Suppressor macrophage (primary cell): ENCODE data around the gene NHSL2.

Experiments
- DNase-seq, 4 experiments: peaks; one replicate each; pipeline ENCODE4 v3.0.0-alpha.2; 2020 to 2022

Gene NHSL2

DNA sequence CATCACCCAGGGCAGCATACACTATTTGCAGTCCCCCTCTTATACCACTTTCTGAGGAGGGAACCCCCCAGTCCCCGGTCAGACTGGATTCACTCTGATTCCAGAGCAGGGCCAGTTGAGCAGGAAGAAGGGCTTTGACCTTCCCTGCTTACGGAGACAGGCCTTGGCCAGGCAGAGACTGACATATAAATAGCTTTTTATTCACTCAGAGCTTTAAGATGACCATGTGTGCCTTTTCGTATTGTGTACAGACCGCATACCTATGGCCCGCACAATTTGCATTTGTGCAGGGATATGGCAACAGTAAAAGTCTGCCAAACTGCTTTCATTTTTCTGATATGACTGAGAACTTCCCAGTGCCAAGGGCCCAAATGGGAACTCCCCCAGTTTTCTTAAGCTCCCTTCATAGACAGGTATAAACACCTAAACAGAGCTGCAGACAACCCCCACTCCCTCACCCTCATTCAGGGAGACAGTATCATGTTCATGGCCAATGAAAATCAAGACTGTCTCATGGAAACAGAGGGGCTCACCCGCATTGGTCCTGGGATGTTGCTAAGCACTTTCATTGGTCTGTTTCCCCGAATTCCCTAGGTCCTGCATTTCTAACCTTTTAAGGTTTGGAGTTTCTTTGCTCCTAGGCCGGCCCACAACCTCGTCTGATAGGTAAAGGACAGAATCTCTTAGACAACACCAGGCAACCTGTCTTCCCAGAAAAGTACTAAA lies 135.1 kb downstream of the NHSL2 start:
- DNase-seq, result no peak

DNA sequence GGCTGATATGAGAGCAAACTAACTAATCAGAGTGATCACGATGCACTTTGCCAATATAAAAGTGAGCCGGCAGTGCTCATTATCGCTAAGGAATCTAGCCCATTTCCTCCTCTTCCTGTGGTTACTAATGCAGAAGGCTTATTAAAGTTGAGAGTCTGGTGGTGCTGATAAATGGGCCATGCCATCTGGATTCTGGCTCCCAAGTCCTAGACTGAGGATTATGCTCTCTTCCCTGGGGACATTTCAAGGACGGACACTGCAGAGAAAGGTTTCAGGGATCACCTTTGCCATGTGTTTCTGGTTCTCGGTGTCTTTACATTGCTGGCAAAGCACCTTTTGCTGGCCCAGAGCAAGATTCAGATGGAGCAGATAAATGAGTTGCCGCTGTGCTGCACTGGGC lies 135.8 kb downstream of the NHSL2 start:
- no peak for DNase-seq

DNA sequence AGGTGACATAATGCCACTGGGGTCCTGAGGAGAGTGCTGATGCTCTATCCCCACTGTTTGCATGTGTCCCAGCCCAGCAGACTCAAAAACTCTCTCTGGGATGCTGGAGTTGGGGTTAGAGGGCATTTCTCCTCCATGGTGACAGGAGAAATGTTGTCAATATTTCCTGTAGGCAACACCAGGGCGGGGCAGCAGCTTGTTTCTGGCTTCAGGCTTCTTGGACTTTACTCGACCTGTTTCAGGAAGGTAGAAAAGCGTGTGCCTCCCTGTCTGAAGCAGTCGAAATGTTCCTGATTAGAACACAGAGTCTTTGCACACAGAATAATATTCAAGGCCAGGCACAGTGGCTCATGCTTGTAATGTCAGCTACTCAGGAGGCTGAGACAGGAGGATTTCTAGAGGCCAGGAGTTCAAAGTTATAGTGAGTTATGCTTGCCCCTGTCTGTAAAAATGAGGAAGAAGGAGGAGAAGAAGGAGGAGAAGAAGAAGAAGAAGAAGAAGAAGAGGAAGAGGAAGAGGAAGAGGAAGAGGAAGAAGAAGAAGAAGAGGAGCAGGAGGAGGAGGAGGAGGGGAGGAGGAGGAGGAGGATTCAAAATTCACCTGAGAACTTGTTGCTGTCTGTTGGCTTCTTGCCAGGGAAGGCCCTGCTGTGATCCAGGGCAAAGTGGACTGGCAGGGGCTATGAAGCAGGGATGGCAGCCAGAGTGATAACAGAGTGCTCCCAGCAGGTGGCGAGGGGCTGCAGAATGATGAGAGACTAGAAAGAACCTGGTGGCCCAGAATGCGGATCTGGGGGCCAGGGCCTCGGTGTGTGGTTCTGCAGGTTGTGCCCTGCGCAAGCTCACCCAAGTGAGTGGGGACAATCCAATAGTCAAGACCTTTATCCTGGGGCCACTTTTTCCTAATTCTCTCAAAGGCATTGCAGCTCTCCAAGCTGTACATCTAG lies 138.1 kb downstream of the NHSL2 start:
- DNase-seq, result peak in 1 of 4 experiments; percentile 8

DNA sequence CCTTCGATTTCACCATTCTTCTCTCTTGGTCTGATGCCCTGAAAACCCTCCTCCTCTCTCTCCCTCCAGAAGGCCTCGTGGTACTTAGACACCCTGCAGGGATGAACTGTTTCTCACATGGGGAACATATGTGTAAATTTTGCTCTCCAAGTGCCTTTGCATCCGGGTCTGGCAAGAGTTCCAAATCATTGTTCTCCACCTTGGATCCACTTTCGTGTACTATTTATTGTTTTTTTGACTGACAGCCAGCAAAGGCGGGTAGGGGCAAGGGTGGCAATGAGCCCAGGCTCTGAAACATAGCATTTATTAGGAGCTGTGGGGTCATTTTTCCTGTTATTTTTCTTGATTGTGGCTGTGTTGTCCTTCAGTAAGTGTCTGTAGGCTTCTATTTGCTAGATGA lies 139.4 kb downstream of the NHSL2 start:
- DNase-seq, result no peak

DNA sequence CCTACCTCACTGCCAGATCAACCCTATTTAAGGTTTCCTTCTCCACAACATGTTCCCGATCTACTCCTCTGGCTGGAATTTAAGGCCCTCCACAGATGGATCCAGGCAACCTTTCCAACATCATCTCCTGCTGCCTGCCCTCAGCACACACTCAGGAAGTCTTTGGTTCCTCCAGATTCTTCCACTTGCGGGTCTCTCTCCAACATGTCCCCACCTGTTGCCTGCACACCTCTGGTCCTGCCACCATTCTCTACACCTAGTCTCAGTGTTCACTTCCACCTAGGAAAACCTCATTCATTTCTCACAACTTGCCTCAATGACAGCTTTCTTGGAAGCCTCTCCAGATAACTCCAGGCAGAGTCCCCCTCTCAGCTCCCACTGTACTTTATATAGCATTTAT lies 140.9 kb downstream of the NHSL2 start:
- DNase-seq, result no peak

DNA sequence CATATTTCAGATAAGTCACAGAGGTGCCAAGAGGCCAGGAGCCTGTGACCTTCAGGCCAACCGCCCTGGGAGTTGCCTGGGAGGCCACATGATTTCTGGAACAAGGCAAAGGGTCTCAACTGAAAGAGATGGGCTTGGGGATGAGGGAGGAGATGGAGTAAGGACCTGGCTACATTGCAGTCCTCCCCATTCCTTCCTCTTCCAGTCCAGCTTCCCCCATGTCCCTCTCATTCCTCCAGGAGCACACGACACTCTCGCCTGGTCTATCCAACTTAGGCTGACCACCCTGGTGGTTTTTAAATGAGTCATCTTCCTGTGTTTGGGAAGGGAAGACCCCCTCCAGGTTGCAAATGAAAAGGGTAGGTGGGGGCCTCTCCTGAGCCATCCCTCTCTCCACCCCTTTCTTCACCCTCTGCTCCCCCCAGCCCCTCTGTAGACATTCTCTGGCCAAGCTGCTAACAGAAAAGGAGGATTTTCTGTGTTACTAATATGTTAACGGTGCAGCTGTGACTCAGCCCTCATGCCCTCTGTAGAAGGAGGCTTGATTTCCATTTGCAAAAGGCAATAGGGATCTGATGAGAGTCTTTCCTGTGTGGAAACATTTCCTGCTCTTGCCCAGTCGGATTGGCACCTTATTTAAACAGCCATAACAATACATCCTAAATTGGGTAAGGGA lies 141.9 kb downstream of the NHSL2 start:
- DNase-seq, result no peak

DNA sequence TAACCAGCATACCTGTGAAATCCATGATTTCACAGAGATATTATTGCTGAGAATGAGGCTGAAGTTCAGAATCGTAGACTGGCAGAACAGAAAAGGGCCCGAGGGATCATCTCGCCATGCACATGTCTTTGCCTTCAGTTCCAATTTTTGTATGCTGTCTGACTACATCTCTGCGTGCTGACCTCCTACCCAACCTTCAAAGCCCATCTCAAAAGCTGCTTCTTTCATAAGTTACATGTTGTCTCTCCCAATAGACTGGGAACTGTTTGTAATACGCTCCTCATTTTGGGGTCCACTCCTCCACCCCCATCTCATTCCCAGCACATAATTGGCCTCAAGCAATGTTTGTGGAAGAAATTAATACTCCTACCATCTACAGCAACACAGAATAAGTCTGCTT lies 142.9 kb downstream of the NHSL2 start:
- DNase-seq, result no peak

DNA sequence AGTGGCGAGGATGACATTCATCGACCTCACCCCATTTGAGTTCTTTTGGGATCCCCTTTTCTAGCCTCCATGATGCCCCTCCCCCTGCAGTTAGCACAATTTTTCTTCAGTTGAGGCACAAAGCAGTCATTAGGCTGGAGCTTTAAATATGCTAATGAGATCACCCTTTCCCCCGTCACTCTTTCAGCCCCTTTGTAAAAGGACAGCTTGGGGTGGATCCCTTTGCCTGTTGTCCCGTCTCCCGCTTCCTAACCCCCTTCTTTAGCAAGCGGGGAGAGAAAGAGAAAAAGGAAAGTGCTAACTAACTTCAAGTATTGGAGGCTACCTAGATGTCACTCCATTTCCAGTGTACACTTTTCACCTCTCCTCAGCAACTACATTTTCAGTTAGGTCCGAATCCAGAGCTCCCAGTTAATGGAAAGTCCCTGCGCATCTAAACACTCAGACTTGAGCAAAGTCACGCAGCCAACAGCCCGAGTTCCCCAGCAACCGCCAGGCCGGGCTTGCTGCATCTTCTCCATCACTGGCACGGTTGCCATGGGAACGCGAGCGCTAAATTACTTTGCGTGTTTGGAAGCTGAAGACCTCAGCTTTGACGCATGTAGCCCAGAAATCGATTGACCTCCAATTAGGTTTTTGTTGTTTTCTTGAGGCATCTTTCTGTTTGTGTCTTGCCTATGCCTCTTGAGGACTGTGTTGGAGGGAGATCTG lies 144.3 kb downstream of the NHSL2 start:
- DNase-seq, result no peak

DNA sequence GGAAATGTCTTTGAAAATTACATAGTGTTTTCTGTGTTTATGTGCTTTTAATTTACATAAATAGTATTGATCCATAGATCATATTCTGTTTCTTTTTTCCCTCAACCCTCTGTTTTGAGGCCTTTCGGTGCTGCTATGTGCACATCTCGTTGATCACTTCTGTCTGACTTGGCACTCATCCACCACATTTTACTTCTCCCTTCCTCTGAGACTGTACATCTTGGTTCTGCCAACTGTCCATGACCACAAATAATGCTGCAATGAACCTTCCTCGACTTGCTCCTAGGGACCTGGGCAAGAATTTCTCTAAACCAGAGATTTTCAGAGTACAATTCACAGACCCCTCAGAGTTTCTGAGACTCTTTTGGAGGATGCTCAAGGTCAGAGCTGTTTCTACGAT lies 146.7 kb downstream of the NHSL2 start:
- DNase-seq, result peak; percentile 30 to 69 (median 58)

DNA sequence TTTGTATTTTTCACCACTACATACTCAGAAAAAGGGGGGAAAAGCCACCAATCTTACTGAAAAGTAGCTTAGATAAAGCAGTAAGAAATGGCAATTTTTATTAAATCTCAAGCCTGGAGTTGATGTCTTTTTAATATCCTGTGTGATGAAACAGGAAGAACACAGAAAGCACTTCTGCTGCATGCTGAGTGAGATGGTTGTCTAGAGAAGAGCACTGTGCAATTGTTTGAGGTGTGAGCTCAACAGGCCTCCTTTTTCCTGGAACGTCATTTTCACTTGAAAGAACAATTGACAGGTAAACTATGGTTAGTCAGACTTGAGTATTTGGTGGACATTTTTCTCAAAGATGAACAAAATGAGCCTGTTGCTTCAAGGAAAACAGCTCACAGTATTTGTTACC lies 147.2 kb downstream of the NHSL2 start:
- peak in 2 of 4 experiments; percentile 12 to 25 for DNase-seq

DNA sequence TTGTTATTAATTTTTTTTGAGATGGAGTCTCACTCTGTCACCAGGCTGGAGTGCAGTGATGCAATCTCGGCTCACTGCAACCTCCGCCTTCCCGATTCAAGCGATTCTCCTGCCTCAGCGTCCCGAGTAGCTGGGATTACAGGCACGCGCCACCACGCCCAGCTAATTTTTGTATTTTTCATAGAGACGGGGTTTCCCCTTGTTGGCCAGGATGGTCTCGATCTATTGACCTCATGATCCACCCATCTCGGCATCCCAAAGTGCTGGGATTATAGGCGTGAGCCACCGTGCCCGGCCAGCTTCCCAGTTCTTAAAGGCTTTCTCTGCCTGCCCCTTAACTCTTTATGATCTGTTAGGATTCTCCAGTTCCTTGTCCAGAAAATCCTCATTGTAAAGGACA lies 147.7 kb downstream of the NHSL2 start:
- DNase-seq, result peak in 1 of 4 experiments; percentile 13

DNA sequence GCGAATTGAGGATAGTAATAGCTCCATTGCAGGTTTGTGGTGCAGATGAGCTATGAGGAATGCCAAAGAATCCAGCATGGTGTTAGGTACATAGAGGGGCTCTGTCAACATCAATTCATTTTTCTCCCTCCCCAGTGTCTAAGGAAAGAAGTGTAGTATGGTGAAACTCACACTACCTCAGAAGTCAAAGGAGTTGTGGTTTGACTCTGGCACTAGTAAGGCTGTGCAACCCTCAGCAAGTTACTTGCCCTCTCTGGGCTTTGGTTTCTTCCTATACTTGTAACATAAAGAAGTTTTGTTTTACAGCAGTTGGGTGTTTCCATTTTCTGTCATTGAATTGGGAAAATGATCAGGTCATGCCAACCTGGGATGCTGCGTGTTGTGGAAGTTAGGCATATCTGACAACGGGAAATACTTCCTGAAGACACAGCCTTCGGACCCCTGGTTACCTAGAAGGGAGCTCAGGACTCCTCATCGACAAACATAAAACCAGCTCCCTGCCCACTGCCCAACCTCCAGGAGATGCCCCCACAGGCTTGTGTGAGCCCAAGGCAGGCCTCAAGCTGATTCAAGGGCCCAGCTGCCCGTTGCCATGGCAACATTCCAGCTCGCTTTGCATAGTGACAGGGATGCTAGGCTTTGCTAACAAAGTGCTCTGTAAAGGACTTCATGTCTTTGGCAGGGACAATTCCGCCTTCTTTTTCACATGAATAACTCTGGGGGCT lies 149.7 kb downstream of the NHSL2 start:
- peak in 1 of 4 experiments; percentile 5 for DNase-seq

DNA sequence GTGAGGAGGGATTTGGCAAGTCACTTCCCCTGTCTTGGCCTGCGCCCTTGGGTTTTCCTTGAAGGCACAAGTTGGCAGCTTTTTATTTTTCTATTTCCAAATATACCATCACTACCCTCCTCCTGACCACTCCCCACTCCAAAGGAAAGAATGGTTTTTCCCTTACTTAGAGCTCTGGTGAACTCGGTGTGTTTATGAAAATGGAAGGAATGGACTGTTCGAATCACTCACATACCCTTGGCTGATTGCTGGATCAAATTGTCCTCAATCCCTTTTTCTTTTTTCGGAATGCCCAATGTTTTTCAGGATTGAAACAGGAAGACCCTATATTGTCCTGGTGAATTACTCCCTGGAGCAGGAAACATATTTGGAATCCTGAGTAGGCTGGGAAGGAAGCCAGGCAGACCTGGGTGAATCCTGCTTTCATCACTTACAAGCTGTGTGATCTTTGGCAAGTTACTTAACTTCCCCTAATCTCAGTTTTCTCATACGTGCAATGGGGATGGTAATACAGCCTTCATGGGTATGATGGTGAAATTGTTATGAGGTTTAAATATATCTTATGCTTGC lies 150.4 kb downstream of the NHSL2 start:
- DNase-seq, result peak in 1 of 4 experiments; percentile 23

DNA sequence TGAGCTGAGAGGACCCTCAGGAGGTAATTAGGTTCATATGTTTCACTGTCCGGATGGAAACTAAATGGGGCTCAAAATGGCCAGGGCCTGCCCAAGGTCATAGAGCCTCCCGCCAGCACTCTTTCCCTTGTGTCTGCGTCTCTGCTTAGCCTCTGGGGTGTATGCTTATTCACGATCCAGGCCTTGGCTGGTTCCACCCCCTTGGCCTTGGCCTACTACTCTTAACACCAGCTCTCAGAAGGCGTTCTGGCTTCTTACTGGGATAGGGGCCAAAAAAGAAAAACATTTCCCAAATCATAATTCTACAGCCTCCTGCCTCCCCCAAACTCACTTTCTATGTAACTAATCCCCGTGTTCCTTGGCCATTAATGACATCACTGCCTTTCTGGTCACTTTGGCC lies 152.3 kb downstream of the NHSL2 start:
- no peak for DNase-seq

DNA sequence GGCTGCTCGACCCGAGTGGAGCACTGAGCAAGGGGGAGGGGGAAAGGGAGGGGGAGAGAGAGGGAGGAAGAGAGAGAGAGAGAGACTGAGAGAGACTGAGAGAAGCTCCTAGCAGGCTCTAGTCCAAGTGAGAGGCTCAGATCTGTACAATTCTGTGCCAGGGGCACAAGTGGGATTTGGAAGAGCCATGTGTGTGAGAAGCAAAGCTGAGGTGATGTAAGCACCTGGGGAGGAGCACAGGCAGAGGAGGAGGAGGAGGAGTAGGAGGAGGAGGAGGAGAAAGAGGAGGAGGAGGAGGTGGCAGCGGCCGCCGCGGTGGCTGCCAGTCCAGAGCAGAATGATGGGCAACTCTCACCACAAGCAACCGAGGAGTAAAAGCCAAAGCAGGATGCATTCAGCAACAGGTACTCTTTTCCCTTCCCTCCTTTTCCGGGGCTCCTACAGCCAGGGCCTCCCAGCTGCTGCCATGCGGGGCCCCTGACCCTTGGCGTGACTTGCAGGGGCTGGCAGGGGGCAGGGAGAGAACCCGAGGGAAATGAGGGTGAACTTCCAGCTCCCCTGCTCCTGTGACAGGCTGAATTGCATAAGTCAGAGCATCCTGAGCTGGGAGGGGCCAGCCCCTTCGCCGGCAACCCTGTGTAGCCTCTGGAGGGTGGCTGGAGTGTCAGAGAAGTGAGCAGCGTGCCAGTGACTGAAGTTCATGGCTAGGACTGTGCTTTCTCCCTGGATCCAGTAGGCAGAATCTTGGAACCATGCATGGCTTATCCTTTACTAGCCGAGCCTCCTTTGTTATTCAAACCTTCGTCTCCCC lies 158.9 kb downstream of the NHSL2 start:
- peak in 1 of 4 experiments; percentile 17 for DNase-seq

DNA sequence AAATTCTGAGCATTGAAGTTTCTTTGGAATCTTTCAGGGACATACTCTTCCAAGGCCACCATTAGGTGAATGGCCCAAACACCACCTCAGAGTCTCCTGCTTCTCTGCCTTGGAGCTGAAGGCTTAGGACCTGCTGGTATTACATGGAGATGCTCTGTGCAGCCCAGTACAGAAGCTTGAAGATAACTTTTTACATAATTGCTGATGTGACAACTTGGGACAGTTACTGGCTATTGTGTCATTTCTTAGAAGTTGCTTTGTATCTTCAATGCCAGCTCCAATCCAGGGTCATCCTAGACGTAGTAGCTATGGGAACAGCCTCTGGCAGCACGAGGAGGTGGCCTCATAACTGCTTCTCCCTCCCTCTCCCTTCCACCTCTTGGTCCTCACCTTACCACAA lies 160.6 kb downstream of the NHSL2 start:
- DNase-seq, result no peak

DNA sequence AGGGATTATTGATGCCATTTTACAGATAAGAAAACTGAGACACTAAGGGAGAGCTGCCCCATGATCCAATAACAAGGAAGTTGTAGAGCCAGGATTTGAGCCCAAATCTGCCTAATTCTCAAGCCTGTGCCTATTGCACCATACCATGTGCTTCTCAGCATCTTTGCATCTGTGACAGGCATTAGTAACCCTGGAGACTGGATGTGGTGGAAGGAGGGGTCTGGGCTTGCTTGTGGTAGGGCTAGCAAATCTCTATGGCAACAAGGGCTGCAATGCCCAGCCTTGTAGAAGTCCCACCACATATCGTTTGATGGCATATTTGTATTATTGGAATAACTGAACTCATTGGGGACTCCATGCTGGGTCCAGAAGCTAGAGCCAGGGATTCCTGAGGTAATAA lies 163.0 kb downstream of the NHSL2 start:
- no peak for DNase-seq

DNA sequence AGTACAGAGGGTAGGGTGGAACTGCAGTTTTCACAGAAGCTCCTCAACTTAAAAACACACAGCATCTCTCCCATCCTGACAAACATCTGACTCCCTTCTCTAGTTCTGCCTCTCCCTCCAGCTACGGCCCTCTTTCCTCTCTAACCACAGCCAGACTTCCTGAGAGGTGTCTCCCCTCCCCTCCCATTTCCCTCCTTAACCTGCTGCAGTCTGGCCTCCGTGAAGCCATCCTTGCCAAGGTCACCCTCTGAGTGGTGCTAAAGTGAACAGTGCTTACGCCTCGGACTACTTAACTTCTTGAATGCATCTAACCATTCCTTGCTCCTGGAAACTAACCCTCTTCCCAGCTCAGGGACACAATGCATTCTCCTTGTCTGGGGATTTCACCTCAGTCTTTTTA lies 167.8 kb downstream of the NHSL2 start:
- no peak for DNase-seq

DNA sequence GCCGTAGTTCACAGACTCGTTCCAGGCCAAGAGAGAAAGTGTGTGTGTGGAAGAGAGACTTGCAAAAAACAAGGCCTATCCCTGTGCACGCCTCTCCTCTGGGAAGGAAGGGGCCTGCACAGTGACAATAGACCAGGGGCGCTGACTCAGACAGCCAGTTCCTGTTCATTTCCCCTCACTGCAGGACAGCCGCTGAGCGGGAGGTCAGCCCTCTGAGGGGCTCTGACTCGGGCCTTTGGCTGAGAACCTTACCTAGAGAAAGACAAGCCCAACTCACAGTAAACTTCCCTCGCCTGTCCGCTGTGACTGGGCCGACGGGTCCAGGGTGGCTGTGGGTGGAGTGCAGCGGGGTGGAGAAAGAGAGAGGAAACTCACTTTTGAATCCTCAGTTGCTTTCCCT lies 169.0 kb downstream of the NHSL2 start:
- peak; percentile 9 to 43 (median 30) for DNase-seq

DNA sequence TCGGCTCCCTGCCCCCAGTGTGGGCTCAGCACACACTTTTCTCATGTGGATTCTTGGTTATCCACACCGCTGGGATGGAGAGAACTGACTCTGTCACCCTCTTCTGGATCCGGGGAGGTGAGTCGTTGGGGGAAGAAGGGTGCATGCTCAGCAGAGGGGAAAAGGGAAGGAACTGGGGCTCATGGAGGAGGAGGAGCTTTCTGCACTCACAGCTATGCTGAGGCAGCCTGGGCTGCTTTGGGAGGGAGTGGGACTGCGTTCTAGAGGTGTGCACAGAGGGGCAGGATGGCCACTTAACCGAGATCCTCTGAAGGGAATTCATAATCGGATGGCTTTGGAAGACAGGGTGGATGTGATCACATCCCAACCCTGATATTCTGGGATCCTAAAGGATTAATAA lies 169.5 kb downstream of the NHSL2 start:
- peak; percentile 21 to 53 (median 42) for DNase-seq

DNA sequence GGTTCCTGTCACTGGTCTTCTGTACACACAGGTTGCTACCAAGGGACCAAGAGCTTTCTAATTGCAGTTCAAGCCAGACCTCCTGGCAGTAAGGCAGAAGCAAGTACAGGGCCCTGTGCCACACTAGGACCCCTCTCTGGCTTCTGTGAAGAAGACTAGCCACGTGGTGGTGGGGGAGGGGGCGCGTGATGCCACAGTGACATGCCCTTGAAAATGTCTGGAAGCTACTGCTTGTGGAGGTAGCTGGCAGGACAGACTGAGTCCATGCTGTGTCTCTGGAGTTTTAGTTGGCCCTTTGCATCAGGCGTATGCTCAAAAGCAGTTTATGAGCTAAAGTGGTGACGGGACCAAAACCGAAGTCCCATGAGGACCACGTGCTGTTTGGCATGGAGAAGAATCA lies 170.2 kb downstream of the NHSL2 start:
- DNase-seq, result no peak
